IPS-15b (cell line): ENCODE measurements around the gene MED17.

Experiments used
- H3K27me3 ChIP-seq: one replicate; pipeline ENCODE4 v1.6.1; 2013; ENCODE audit warnings: low read length; ENCODE audit not compliant: control insufficient read depth, insufficient read depth
- H3K36me3 ChIP-seq: one replicate; pipeline ENCODE4 v1.6.1; 2013; ENCODE audit warnings: low read length; ENCODE audit not compliant: control insufficient read depth, insufficient read depth
- H3K4me1 ChIP-seq: one replicate; pipeline ENCODE4 v1.6.1; 2013; ENCODE audit warnings: mild to moderate bottlenecking, low read length; ENCODE audit not compliant: control insufficient read depth, insufficient read depth
- H3K4me3 ChIP-seq: one replicate; pipeline ENCODE4 v1.5.1; 2013; ENCODE audit warnings: low read depth, low read length
- H3K9ac ChIP-seq: one replicate; pipeline ENCODE4 v1.6.1; 2013; ENCODE audit warnings: low read depth, mild to moderate bottlenecking, low read length
- H3K9me3 ChIP-seq: one replicate; pipeline ENCODE4 v1.6.1; 2013; ENCODE audit warnings: mild to moderate bottlenecking, low read length; ENCODE audit not compliant: control insufficient read depth, insufficient read depth

Gene MED17

DNA sequence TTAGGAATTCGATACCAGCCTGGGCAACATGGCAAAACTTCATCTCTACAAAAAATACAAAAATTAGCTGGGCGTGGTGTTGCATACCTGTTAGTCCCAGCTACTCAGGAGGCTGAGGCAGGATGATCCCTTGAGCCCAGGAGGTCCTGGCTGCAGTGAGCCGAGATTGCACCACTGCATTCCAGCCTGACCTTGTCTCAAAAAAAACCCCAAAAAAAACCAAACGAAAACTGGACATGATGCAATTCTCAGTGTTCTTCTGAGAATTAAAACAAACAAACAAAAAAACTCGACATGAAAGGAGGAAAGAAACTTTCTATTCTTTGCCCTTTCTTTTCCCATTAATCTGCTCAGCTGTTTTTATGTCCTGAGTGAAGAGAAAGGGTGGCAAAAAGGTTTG, 7.4 kb downstream of the MED17 start:
- Histone ChIP-seq H3K36me3 (peaks cover 35% of the 10 kb centered on the region), H3K9me3 (no peaks in the 10 kb centered on the region), H3K9ac (no peak overlapping the region), H3K4me1 (no peaks in the 10 kb centered on the region), H3K27me3 (no peaks in the 10 kb centered on the region), H3K4me3 (no peak overlapping the region)

GRCh38 chr11:93796441-93797231, 12.6 kb downstream of the MED17 start:
- no peaks in the 10 kb centered on the region for H3K9me3 ChIP-seq
- no peaks in the 10 kb centered on the region for H3K4me1 ChIP-seq
- H3K4me3 ChIP-seq, result no peak overlapping the region
- H3K27me3 ChIP-seq, result no peaks in the 10 kb centered on the region
- H3K36me3 ChIP-seq, result peaks cover 34% of the 10 kb centered on the region
- H3K9ac ChIP-seq, result no peak overlapping the region

DNA sequence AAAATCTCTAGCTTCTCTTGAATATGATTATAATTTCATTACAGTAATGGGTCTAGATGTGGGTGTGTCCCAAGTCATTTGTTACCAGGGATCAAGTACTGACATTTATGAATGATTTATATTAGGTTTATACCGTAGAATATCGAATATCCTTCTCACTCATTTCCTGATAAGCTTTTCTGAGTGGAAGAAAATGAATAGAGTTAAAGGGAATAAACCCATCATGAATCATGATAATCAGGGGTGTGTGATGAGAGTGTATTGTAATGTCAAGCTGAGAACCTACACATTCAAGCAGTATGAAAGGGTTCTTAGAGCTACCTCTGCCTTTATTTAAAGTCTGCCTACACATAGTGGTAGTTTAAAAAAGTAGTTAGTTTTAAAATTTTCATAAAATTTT, 17.3 kb downstream of the MED17 start:
- peaks cover 16% of the 10 kb centered on the region for H3K36me3 ChIP-seq
- H3K4me3 ChIP-seq, result no peak overlapping the region
- no peaks in the 10 kb centered on the region for H3K27me3 ChIP-seq
- H3K9ac ChIP-seq, result no peak overlapping the region
- no peaks in the 10 kb centered on the region for H3K4me1 ChIP-seq
- H3K9me3 ChIP-seq, result no peaks in the 10 kb centered on the region

- Histone ChIP-seq H3K36me3 (peaks cover 15% of the 10 kb centered on the region), H3K9me3 (no peaks in the 10 kb centered on the region), H3K9ac (no peak overlapping the region), H3K27me3 (no peaks in the 10 kb centered on the region), H3K4me3 (no peak overlapping the region), H3K4me1 (no peaks in the 10 kb centered on the region)
These were observed 20.8 kb downstream of the MED17 start for GRCh38 chr11:93804879-93805278.

GRCh38 chr11:93807980-93808379, 23.9 kb downstream of the MED17 start:
- Histone ChIP-seq H3K27me3 (no peaks in the 10 kb centered on the region), H3K9me3 (no peaks in the 10 kb centered on the region), H3K9ac (no peak overlapping the region), H3K4me1 (no peaks in the 10 kb centered on the region), H3K4me3 (no peak overlapping the region), H3K36me3 (peaks cover 23% of the 10 kb centered on the region)

DNA sequence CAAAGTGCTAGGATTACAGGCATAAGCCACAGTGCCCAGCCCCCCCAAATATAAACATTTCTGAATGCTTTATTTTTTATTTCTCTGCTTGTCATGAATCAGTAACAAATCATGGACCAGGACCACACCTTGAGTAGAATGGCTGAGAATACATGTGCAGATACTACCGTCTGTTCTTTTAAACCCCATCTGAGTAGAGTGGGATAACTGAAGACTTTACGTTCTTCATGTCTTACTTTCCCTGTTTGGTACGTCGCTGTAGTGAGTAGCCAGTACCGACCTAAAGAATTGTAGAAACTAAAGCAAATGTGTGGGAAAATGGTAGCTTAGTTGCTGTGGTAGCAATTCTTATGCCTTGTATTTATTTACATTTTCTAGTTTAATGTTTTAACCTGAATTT, 29.9 kb downstream of the MED17 start:
- Histone ChIP-seq H3K4me1 (no peaks in the 10 kb centered on the region), H3K9me3 (no peaks in the 10 kb centered on the region), H3K9ac (no peak overlapping the region), H3K27me3 (no peaks in the 10 kb centered on the region), H3K36me3 (peaks cover 14% of the 10 kb centered on the region), H3K4me3 (no peak overlapping the region)

DNA sequence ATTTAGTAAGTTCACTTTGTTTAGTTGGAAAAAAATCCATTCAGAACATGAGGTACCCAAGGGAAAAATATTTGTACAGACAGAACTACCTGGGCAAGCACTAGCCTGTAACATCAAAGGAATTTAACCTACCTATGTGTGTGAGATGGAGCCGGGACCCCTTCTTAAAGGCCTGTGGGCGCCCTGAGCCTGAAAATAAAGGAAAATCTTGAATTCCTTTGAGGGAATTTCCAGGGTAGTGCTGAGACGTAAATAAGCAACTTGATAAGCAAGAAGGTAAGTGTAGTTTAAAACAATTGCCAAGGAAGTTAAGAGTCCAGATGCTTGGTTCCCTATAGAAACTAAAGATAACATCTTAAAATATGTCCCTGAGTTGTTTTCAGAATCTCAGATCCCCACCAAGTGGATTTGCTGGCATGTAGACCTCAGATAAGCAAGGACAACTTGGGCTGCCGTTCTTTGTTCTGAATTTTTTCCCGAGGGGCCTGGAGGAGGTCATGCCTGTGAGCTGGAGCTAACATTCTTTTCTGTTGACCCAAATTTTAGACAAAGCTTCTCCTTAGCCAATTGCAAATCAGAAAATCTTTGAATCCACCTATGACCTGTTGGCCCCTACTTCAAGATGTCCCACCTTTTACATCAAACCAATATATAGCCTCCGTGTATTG, 31.0 kb downstream of the MED17 start:
- no peaks in the 10 kb centered on the region for H3K27me3 ChIP-seq
- peaks cover 9% of the 10 kb centered on the region for H3K36me3 ChIP-seq
- H3K9ac ChIP-seq, result no peak overlapping the region
- H3K4me1 ChIP-seq, result peaks cover 1% of the 10 kb centered on the region
- H3K9me3 ChIP-seq, result no peaks in the 10 kb centered on the region
- H3K4me3 ChIP-seq, result no peak overlapping the region

- H3K9me3 ChIP-seq, result no peaks in the 10 kb centered on the region
- H3K27me3 ChIP-seq, result no peaks in the 10 kb centered on the region
- H3K36me3 ChIP-seq, result peaks cover 3% of the 10 kb centered on the region
- peaks cover 7% of the 10 kb centered on the region for H3K4me1 ChIP-seq
- H3K9ac ChIP-seq, result no peak overlapping the region
- H3K4me3 ChIP-seq, result no peak overlapping the region
These were observed 33.6 kb downstream of the MED17 start for GRCh38 chr11:93817426-93818348.

- Histone ChIP-seq H3K27me3 (no peaks in the 10 kb centered on the region), H3K36me3 (no peaks in the 10 kb centered on the region), H3K4me3 (no peak overlapping the region), H3K4me1 (peaks cover 7% of the 10 kb centered on the region), H3K9ac (no peak overlapping the region), H3K9me3 (no peaks in the 10 kb centered on the region)
These were observed 36.0 kb downstream of the MED17 start for GRCh38 chr11:93819966-93820695.

GRCh38 chr11:93820847-93821246, 36.8 kb downstream of the MED17 start:
- Histone ChIP-seq H3K9ac (no peak overlapping the region), H3K36me3 (no peaks in the 10 kb centered on the region)

DNA sequence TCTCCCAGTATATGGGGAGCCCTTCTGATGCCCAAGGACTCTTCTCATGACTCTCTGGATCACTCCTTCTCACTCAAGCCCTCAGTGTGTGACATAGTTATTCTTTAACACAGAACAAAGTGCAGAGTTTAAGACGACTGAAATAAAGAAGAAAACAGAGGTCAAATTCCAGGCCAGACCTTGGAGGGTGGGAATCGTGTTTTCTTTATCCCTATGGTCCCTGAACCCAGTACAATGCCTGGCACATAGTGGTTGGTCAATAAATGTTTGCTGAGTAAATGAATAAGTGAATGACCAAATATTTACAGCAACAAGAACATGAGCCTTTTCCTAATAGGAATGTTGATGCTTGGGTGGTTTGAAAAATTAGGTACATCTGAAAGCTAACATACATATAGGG, 37.5 kb downstream of the MED17 start:
- H3K36me3 ChIP-seq, result no peaks in the 10 kb centered on the region
- H3K27me3 ChIP-seq, result no peaks in the 10 kb centered on the region
- no peak overlapping the region for H3K4me3 ChIP-seq
- no peaks in the 10 kb centered on the region for H3K9me3 ChIP-seq
- H3K4me1 ChIP-seq, result peaks cover 7% of the 10 kb centered on the region
- H3K9ac ChIP-seq, result no peak overlapping the region

More at GRCh38 chr11:93820847-93821246, 36.8 kb downstream of the MED17 start:
- H3K9me3 ChIP-seq, result no peaks in the 10 kb centered on the region
- H3K4me3 ChIP-seq, result no peak overlapping the region
- H3K4me1 ChIP-seq, result peaks cover 7% of the 10 kb centered on the region
- no peaks in the 10 kb centered on the region for H3K27me3 ChIP-seq
